Measurements from ENCODE around the gene SAMSN1. TPM values are rescaled to one million over a fixed set of nuclear protein-coding genes. Genes with fewer than 3 reads are reported as not detected.

The SAMSN1 gene
- total RNA-seq, result not detected in 2 replicates

DNA sequence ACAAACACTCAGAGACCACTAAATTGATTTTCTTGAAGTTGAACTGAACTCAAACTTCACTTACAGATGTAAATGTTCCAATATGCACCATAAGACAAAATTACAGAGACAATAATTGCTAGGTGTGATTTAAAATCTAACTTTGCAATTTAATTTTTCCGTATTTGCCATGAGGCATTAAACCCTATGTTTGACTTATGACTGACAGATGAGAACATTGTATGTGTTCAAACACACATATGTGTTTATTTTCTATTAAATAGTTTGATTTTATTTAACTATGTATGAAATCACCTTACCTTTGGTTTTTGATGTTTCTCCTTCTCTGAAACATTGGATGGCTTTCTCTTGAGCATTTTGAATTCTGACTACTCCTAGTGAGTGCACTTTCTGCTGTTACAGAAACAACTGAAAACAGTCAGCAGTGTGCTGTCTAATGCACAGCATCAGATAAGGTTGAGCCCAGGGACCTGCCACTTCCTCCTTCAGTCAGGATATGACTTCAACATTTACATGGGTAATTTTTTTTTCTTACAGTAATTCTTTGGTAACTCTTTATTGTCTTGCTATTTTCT, at the start of gene SAMSN1:
SAMSN1 (minus strand) TSS at position 410 of the 575 bp plus-strand sequence; CDS start at position 356, 54 bp downstream.

Other genes with a start within 250 kb of the SAMSN1 start
- gene HSPA13, start 163.2 kb downstream of the SAMSN1 start, total RNA-seq, result 65.6 and 70.3 TPM in 2 replicates

All from articular chondrocyte of knee joint (primary cell).